ENCODE data around the gene ZNF618.

ZNF618 gene

DNA sequence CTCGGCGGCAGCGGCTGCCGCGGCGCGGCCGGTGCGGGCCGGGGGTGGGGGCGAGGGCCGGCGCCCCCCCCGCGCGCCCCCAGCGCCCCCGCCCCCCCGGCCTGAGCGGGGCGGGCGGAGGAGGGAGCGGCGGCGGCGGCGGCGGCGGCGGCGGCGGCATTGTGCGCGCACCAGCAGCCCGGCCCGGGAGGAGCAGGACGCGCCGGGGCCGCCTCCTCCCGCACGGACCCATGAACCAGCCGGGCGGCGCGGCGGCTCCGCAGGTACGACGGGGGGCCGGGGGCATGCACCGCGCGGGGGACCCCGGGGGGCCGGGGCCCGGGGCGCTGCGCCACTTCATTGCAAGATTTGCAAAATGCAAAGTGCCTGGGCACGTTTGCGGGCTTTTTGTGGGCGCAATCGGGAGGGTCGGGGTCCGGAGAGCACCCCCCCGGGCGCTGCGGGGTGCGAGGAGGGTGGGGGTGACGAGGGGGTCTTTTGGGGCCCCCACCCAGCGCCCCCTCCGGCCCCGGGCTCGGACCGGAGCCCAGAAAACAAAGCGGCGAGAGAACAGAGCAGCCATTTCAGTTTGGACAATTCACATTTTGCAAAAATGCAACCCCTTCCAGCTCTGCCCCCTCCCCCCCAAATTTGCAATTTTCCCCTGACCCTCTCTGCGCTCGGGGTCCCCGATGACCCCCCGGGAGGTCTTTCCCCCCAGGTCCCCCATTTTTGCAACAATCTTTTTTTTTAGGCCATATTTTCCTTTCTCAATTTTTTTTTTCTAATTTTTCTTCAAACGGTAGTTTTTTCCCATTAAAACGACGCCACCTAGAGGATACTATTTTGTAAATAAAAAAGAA, at the start of gene ZNF618:
ZNF618 (plus strand) TSS at position 159 of the 842 bp plus-strand sequence; CDS start at position 231, 72 bp downstream.
- DNase-seq: no peak

- DNase-seq: no peak
Measured at GRCh38 chr9:113828221-113828620, 47.9 kb upstream of the ZNF618 start.

DNA sequence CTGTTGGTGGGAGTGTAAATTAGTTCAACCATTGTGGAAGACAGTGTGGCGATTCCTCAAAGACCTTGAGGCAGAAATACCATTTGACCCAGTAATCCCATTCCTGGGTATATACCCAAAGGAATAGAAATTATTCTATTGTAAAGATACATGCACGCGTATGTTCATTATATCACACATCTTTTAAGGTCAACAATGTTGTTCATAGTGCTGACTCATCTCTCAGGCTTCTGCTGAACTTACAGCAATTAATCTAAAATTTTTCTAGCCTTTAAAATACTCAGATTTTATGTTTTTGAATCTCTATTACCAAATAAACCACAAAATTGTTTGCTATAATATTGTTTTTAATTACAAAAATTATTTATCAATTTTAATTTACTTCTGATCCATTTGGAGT, 38.8 kb upstream of the ZNF618 start:
- DNase-seq: no peak

- no peak for DNase-seq
Measured at GRCh38 chr9:113842086-113842485, 34.0 kb upstream of the ZNF618 start.

DNA sequence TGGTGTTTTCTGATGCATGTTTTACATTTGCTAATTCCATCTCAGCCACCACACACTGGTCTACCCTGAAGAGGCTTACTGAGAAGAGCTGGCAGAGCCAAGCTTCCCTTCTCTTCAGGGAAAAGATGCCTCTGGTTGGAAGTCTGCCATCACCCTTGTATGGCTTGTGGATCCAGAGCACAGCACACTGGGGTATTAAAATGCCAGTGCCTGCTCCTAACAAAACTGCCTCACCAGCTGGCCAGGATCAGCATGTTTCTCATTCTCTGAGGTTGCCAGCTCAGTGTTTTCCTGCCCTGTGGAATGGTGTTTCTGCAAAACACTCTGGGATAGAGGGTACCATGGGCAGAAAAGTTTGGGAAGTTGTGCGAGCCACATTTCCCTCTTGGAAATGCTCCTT, 31.6 kb upstream of the ZNF618 start:
- DNase-seq: no peak

DNA sequence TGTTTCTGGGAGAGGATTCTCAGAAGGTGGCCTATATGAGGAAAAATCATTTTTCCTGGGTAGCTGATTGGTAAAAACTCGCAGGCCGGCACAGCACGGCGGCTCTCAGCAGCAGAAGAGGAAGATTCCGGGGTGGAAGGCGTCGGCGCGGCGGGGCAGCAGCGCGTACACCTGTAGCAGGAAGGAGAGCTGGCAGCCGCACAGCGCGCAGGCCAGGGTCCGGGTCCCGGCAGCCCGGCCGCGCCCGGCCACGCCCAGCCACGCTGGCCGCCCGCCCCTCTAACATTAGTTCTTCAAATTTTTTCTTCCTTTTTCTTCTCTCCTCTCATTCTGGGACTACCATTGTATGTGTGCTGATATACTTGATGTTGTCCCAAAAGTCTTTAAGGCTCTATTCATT, 24.8 kb upstream of the ZNF618 start:
- DNase-seq: no peak

DNA sequence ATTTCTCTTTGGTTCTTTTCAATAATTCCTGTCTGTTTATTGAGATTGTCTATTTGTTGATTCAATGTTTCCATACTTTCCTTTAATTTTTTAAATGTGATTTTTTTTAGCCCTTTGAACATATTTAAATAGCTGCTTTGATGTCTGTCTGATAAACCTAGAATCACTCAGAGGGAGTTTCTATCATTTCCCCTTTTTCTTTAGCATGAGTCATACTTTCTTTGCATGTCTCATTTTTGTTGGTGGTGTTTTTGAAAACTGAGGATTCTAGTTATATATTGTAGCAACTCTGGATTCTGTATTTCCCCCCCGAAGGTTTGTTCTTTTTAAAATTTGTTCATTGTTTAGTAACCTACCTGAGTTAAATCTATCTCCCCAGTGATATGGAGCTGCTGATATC, 24.2 kb upstream of the ZNF618 start:
- no peak for DNase-seq

DNA sequence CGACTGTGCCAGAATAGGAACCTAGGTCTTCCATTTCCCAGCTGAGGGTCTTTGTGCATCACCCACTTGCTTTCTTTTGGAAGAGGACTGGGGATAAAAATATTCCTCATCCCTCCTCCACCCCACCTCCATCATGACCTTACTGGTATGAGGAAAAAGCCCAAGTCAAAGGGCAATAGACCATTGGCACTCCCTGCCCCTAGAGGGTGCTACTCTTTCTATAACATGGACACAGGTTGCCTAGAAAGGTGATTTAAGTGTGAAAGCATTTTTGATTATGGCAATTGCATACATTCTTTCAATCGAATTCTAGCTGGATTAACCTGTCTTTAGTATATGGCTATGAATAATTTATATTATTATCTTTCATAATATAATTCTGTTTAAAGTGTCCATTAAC, 22.8 kb upstream of the ZNF618 start:
- no peak for DNase-seq

- no peak for DNase-seq
Measured at GRCh38 chr9:113854310-113854709, 21.8 kb upstream of the ZNF618 start.

GRCh38 chr9:113857875-113858274, 18.2 kb upstream of the ZNF618 start:
- no peak for DNase-seq

DNA sequence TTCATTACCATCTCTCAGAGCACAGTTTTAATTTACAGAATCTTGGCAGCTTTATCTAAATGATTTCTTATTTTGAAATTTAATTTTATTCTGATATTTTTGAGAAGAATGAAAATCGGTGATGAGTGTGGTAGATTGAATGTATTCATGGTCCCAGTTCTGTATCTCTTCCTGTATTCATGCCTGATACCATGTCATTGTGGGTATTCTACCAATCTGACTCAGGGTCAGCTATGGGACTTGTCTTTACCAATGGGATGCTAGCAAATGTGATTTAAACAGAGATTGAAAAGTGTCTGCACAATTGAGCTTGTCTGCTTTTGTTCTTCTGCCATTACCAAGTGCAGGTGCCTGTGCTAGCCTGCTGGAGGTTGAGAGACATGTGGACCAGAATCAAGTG, 17.8 kb upstream of the ZNF618 start:
- no peak for DNase-seq

- DNase-seq: no peak
Measured at GRCh38 chr9:113863345-113863744, 12.8 kb upstream of the ZNF618 start.

GRCh38 chr9:113868501-113868900, 7.6 kb upstream of the ZNF618 start:
- no peak for DNase-seq

DNA sequence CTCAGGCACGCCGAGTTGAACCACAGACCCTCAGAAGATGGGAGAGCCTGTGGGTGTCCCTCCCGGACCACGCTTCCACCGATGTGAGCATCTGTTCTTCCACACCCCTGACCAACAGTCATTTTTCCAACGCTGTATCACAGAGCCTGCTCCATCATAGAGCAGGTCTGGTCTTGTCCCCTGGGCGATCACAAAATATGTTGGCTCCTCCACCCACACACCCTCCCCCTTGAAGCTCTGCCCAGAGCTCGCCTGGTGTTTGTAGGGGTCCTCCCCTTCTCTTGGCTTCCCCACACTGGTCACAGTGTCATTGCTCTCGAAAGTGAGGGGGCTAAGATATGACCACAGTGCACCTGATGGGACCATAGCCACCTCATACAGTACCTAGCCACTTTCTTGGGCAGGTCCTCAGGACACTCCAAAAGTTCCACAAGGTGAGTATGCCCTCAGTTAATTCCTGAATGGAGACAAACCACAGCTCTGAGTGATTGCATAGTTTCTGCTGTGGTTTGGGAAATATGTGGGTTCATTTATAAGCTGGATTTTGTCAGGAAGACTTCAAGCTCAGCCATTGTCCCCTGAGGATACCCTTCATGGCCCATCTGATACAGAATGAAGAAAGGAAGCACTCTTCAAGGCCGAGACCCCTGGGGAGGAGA, 3.5 kb upstream of the ZNF618 start:
- DNase-seq: no peak

- DNase-seq: no peak
Measured at GRCh38 chr9:113873446-113873845, 2.7 kb upstream of the ZNF618 start.

- no peak for DNase-seq
Measured at GRCh38 chr9:113873926-113874325, 2.2 kb upstream of the ZNF618 start.

GRCh38 chr9:113875459-113876150, 504 bp upstream of the ZNF618 start:
- no peak for DNase-seq

DNA sequence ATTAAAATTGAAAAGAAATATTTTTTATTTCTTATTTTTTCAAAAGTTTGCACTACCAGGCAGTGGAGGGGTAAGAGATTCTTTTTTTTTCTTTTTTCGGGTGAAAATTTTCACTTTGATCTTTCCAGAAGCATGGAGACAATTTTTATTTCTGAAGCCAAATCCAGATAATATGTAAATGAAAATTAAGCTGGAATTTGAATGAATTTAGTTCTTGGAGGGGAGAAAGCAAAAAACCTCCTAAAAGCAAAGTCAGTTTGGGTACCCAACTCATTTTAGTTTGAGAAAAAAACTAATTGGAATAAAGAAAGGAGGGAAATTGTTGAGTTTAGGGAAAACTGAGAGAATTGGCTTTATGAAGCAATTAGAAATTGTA, 872 bp downstream of the ZNF618 start:
- no peak for DNase-seq

GRCh38 chr9:113879318-113879717, 3.2 kb downstream of the ZNF618 start:
- no peak for DNase-seq

GRCh38 chr9:113879911-113880310, 3.8 kb downstream of the ZNF618 start:
- DNase-seq: no peak

DNA sequence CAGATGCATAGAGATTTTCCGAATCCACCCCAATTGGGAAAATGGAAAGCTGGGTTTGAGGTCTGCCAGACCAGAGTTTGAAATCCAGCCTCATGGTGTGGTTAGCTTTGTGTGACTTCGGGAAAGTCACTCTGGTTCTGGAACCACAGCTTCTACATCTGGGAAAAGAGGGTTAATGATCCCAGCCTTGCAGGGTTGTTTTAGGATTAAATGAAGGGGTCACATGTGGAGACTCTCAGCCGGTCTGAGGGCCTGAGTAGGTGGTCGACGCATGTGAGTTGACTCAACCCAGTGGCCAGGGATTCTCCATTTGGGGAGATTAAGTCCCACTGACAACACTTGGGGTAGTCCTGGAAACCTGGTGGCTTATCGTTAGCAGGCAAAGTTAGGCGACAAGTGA, 6.1 kb downstream of the ZNF618 start:
- DNase-seq: no peak

DNA sequence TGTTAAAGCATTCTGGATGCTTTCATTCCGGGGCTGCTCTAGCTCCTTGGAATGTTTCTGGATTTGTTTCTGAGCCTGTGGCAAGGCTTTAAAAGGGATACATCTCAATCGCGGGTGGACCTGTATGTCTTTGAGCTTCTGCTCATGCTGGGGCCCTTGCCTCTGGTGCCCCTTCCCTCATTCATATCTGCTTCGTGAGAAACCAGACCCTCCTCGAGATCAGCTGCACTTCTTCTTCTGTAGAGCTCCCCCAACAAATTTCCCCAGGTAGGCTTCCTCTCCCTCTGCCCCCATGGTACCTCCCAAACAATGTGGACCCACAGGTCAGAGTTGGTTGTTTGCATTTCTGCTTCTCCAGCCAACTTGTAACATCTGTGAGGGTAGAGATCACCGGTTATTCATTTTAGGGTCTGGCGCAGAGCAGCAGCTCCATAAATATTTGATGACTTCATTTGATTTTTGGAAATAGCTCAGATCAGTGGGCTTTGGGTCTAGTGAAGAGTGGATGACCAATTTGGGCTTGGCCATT, 6.6 kb downstream of the ZNF618 start:
- no peak for DNase-seq

DNA sequence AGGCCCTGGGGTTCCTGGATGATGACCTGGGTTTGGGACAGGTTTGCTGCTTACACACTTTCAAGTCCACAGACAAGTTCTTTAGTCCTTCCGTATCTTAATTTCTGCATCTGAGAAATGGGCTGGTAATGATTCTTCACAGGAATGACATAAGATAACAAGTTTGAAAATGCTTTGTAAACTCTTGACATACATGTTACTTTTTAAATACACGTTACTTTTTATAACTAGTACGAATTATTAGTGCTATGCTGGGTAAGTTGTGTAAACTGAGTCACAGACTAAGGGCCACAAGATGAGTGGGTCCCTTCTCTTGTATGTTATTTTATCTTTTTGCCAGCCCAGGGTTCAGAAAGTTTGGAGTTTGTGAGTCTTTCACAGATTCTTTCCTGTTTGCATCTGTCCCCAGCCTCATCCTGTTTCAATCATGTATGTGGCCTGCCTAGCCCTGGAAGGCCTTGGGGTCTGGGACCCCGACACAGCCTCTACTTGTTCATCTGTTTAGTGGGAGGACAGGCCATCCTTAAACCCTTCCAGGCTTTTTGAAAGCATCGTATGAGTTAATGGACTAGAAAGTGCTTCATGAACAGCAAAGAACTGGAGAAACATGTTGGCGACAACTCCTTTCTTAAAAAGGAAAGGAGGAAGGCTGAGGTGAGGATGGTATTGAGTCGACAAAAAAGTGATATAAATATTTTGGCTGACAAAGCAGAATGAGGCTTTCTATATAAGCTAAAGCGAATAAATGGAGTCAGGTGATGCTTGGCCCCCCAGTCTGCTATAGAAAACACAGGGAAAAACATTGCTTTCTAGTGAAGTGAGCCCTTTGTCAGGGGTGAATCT, 9.3 kb downstream of the ZNF618 start:
- DNase-seq: no peak
